Measurements from ENCODE around the gene F12. TPM values are rescaled to one million over a fixed set of nuclear protein-coding genes. Genes with fewer than 3 reads are reported as not detected.

F12 gene
- total RNA-seq: 4.0 and 5.1 TPM in 2 replicates

- Histone ChIP-seq H3K36me3 (ENCODE audit: control insufficient read depth, insufficient read depth, low read length) (no peaks in the 10 kb centered on the region), H3K4me3 (ENCODE audit: low read depth, low read length) (no peak within 1 kb of the TSS), H3K27me3 (ENCODE audit: control insufficient read depth, insufficient read depth, low read length) (no peaks in the 10 kb centered on the region)
- no peak for DNase-seq (ENCODE audit: low read depth)
- TF ChIP-seq CTCF (IDR thresholded peaks at IDR 0.05; ENCODE audit: insufficient read depth, low read length, poor library complexity, severe bottlenecking): no peak
These were observed at the start of gene F12 for GRCh38 chr5:177409043-177409801. F12 (minus strand) TSS chr5:177409564; CDS start chr5:177409527, 37 bp downstream.

GRCh38 chr5:177458912-177459350 lies 49.6 kb upstream of the F12 start:
- H3K36me3 ChIP-seq (ENCODE audit: control insufficient read depth, insufficient read depth, low read length): no peaks in the 10 kb centered on the region

GRCh38 chr5:177457852-177458681 lies 48.7 kb upstream of the F12 start:
- H3K27me3 ChIP-seq (ENCODE audit: control insufficient read depth, insufficient read depth, low read length): no peaks in the 10 kb centered on the region
- no peak overlapping the region for H3K4me3 ChIP-seq (ENCODE audit: low read depth, low read length)
- no peak for DNase-seq (ENCODE audit: low read depth)
- H3K36me3 ChIP-seq (ENCODE audit: control insufficient read depth, insufficient read depth, low read length): no peaks in the 10 kb centered on the region
- no peak for TF ChIP-seq CTCF (IDR thresholded peaks at IDR 0.05; ENCODE audit: insufficient read depth, low read length, poor library complexity, severe bottlenecking)

More at GRCh38 chr5:177458912-177459350, 49.6 kb upstream of the F12 start:
- DNase-seq (ENCODE audit: low read depth): no peak
- TF ChIP-seq CTCF (IDR thresholded peaks at IDR 0.05; ENCODE audit: insufficient read depth, low read length, poor library complexity, severe bottlenecking): no peak
- Histone ChIP-seq H3K27me3 (ENCODE audit: control insufficient read depth, insufficient read depth, low read length) (no peaks in the 10 kb centered on the region), H3K4me3 (ENCODE audit: low read depth, low read length) (no peak overlapping the region)

- Histone ChIP-seq H3K27me3 (ENCODE audit: control insufficient read depth, insufficient read depth, low read length) (no peaks in the 10 kb centered on the region), H3K4me3 (ENCODE audit: low read depth, low read length) (no peak overlapping the region), H3K36me3 (ENCODE audit: control insufficient read depth, insufficient read depth, low read length) (no peaks in the 10 kb centered on the region)
- peak; percentile 43 for TF ChIP-seq CTCF (IDR thresholded peaks at IDR 0.05; ENCODE audit: insufficient read depth, low read length, poor library complexity, severe bottlenecking)
- DNase-seq (ENCODE audit: low read depth): peak; percentile 93
These were observed 47.9 kb upstream of the F12 start for GRCh38 chr5:177456976-177457851.

GRCh38 chr5:177456591-177456964 lies 47.2 kb upstream of the F12 start:
- no peaks in the 10 kb centered on the region for H3K27me3 ChIP-seq (ENCODE audit: control insufficient read depth, insufficient read depth, low read length)
- H3K4me3 ChIP-seq (ENCODE audit: low read depth, low read length): no peak overlapping the region
- no peak for TF ChIP-seq CTCF (IDR thresholded peaks at IDR 0.05; ENCODE audit: insufficient read depth, low read length, poor library complexity, severe bottlenecking)
- no peaks in the 10 kb centered on the region for H3K36me3 ChIP-seq (ENCODE audit: control insufficient read depth, insufficient read depth, low read length)
- DNase-seq (ENCODE audit: low read depth): no peak
